HG03135 (cell line): ENCODE results near the gene RNASEH2C.
"Not testable (repeated sequence)": the region's sequence is repeated elsewhere in the genome, so short reads cannot be mapped to it uniquely, and the experiment has no call there.

Source experiments
- ATAC-seq: cut with Tn5 transposase; IDR thresholded peaks from one replicate; pipeline ENCODE4 v1.9.1; 2021; ENCODE audit warnings: mild to moderate bottlenecking, moderate library complexity; ENCODE audit not compliant: unreplicated experiment

RNASEH2C gene

GRCh38 chr11:65692367-65692766 lies 28.2 kb downstream of the RNASEH2C start:
- no peak for ATAC-seq

DNA sequence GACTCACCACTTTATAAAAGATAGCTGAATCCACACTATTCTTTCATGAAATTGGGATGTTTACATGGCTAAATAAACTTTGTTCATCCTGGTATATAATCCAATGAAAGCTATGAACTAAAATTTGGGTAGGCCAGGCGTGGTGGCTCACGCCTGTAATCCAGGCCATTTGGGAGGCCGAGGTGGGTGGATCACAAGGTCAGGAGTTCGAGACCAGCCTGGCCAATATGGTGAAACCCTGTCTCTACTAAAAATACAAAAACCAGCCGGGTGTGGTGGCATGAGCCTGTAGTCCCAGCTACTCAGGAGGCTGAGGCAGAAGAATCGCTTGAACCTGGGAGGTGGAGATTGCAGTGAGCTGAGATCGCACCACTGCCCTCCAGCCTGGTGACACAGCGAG lies 28.8 kb downstream of the RNASEH2C start:
- ATAC-seq, result not testable (repeated sequence)

DNA sequence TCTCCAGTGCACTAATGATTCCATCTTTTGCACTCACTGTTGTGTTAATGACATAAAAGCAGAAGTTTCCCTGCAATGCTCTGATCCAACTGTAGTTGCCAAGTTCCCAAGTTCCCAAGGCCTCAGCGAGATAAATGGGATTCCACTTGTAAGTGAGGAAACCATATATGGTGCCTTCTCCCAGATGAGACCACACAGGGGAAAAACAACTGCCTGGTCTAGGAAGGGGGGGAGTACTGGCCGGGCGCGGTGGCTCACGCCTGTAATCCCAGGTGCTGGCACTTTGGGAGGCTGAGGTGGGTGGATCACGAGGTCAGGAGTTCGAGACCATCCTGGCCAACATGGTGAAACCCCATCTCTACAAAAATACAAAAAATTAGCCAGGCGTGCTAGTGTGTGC lies 34.6 kb downstream of the RNASEH2C start:
- ATAC-seq, result no peak

GRCh38 chr11:65683480-65683879 lies 37.1 kb downstream of the RNASEH2C start:
- ATAC-seq, result not testable (repeated sequence)

DNA sequence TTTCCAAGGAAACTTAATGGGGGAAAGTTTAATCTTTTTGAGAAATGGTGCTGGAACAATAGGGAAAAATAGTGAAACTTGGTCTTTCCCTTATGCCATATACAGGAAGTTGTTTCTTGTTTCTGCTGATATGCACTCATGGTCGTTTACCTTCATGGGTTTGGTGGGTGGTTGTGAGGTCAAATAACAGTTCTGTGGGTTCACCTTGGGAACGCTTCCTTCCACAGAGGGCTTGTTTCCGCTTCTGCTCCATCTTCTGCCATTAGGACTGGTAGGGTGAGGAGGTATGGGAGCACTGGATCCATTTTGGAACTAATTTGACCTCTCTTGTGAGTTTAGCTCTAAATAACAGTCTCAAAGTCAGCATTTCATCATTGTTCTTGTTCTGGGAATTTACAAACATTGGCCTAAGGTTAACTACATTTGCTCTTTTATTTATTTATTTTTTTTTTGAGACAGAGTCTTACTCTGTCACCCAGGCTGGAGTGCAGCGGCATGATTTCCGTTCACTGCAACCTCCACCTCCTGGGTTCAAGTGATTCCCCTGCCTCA lies 40.3 kb downstream of the RNASEH2C start:
- ATAC-seq, result no peak

DNA sequence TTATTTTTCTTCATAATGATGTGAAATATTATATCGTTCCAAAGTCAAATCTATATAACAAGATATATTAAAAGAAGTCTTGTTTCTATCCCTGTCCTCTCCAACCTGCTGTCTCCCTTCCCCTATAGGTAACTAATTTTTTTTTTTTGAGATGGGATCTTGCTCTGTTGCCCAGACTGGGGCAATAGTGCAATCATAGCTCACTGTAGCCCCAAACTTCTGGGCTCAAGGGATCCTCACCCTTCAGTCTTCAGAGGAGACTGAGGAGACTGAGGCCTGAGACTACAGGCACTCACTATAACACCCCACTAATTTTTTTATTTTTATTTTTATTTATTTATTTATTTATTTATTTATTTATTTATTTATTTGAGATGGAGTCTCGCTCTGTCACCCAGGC lies 47.6 kb downstream of the RNASEH2C start:
- no peak for ATAC-seq

GRCh38 chr11:65672180-65672860 lies 48.3 kb downstream of the RNASEH2C start:
- no peak for ATAC-seq
